Hepatocyte (in vitro differentiated cells): ENCODE results near the gene CLSTN3. TPM values are rescaled to one million over a fixed set of nuclear protein-coding genes. Genes with fewer than 3 reads are reported as not detected.

Experiments used
- DNase-seq: peaks from one replicate; pipeline ENCODE4 v3.0.0-alpha.2; 2016; ENCODE audit warnings: low spot score
- H2AFZ ChIP-seq: fragments of 200-600 bp; sonication (generic); 2 replicates; pipeline ENCODE4 v1.6.0; 2016; ENCODE audit warnings: antibody characterized with exemption, mild to moderate bottlenecking
- H3K27ac ChIP-seq: fragments of 200-600 bp; sonication (generic); 2 replicates; pipeline ENCODE4 v1.5.1; 2016; ENCODE audit warnings: mild to moderate bottlenecking
- H3K27me3 ChIP-seq: fragments of 200-600 bp; sonication (generic); 2 replicates; pipeline ENCODE4 v1.6.1; 2016
- H3K36me3 ChIP-seq: fragments of 200-600 bp; sonication (generic); replicated peaks from 2 replicates; pipeline ENCODE4 v1.5.1; 2016; ENCODE audit warnings: low read depth; ENCODE audit not compliant: insufficient read depth
- H3K4me1 ChIP-seq: fragments of 200-600 bp; sonication (generic); 2 replicates; pipeline ENCODE4 v1.5.1; 2016; ENCODE audit warnings: mild to moderate bottlenecking, moderate library complexity; ENCODE audit not compliant: insufficient read depth
- H3K4me2 ChIP-seq: fragments of 200-600 bp; sonication (generic); 2 replicates; pipeline ENCODE4 v1.6.0; 2016
- H3K4me3 ChIP-seq: fragments of 200-600 bp; sonication (generic); 2 replicates; pipeline ENCODE4 v1.5.1; 2016; ENCODE audit warnings: mild to moderate bottlenecking
- H3K79me2 ChIP-seq: fragments of 200-600 bp; sonication (generic); 2 replicates; pipeline ENCODE4 v1.6.0; 2017; ENCODE audit warnings: mild to moderate bottlenecking
- H3K9me2 ChIP-seq: fragments of 200-600 bp; sonication (generic); replicated peaks from 2 replicates; pipeline ENCODE4 v1.6.0; 2017; ENCODE audit warnings: mild to moderate bottlenecking; ENCODE audit not compliant: insufficient read depth
- H3K9me3 ChIP-seq: fragments of 200-600 bp; sonication (generic); 2 replicates; pipeline ENCODE4 v1.5.1; 2016; ENCODE audit warnings: low read depth, mild to moderate bottlenecking
- H4K20me1 ChIP-seq: fragments of 200-600 bp; sonication (generic); 2 replicates; pipeline ENCODE4 v1.6.0; 2016; ENCODE audit warnings: mild to moderate bottlenecking; ENCODE audit not compliant: insufficient read depth, poor library complexity, severe bottlenecking
- CTCF ChIP-seq: fragments of 200-600 bp; sonication (generic); IDR thresholded peaks from 2 replicates; pipeline ENCODE4 v1.5.1; 2016; ENCODE audit warnings: antibody characterized with exemption, mild to moderate bottlenecking; ENCODE audit not compliant: poor library complexity
- EZH2 ChIP-seq: fragments of 200-600 bp; sonication (generic); IDR thresholded peaks from 2 replicates; pipeline ENCODE4 v1.6.1; 2016; ENCODE audit warnings: antibody characterized with exemption, mild to moderate bottlenecking, borderline replicate concordance
- EZH2phosphoT487 ChIP-seq: fragments of 200-600 bp; sonication (generic); IDR thresholded peaks from one replicate; pipeline ENCODE4 v1.6.1; 2018; ENCODE audit warnings: antibody characterized with exemption, mild to moderate bottlenecking, low read depth, moderate library complexity; ENCODE audit not compliant: unreplicated experiment, severe bottlenecking
- WGBS: methylation state at CpG from one replicate; pipeline ENCODE4 v1.1.6; 2016; ENCODE audit warnings: low lambda C conversion rate; ENCODE audit errors: missing lambda C conversion rate; 5-methylcytosine and 5-hydroxymethylcytosine counted together
- polyA plus RNA-seq: library from polyadenylated mRNA; unstranded; fragments of >200 nt; fragmentation: Nextera tagmentation; extraction: Ambion mirVana; gene quantifications from 2 replicates; pipeline ENCODE4 v1.2.1, GENCODE V29; 2016
- total RNA-seq: library from RNA; depleted of rRNA; stranded (reverse); fragments of >200 nt; gene quantifications from 2 replicates; pipeline ENCODE4 v1.2.3, GENCODE V29; 2014

CLSTN3 gene
- total and polyA plus RNA-seq, 2 experiments from 2014 or later: 37.8 to 57.0 TPM

GRCh38 chr12:7101694-7102131 lies 28.5 kb upstream of the CLSTN3 start:
- Histone ChIP-seq H3K9me3 (no peaks in the 10 kb centered on the region), H3K27me3 (no peaks in the 10 kb centered on the region), H3K79me2 (peaks cover 33% of the 10 kb centered on the region), H2AFZ (no peak overlapping the region), H3K27ac (no peak overlapping the region), H4K20me1 (no peaks in the 10 kb centered on the region), H3K4me3 (no peak overlapping the region), H3K36me3 (no peaks in the 10 kb centered on the region), H3K9me2 (no peaks in the 10 kb centered on the region), H3K4me2 (no peak overlapping the region), H3K4me1 (no peaks in the 10 kb centered on the region)
- no peak for DNase-seq
- TF ChIP-seq EZH2phosphoT487: no peak
- no peak for TF ChIP-seq EZH2
- no peak for TF ChIP-seq CTCF
- WGBS: 96% methylated on average over 10 of the region's 10 CpGs

- TF ChIP-seq EZH2 (no peak), CTCF (no peak), EZH2phosphoT487 (no peak)
- Histone ChIP-seq H3K36me3 (no peaks in the 10 kb centered on the region), H3K27me3 (no peaks in the 10 kb centered on the region), H3K9me3 (no peaks in the 10 kb centered on the region), H3K79me2 (peaks cover 41% of the 10 kb centered on the region), H3K4me1 (peaks cover 7% of the 10 kb centered on the region), H3K27ac (no peak overlapping the region), H3K4me3 (no peak overlapping the region), H3K9me2 (no peaks in the 10 kb centered on the region), H2AFZ (no peak overlapping the region), H3K4me2 (no peak overlapping the region), H4K20me1 (no peaks in the 10 kb centered on the region)
- 85% methylated on average over 3 of the region's 3 CpGs for WGBS
- no peak for DNase-seq
Measured at GRCh38 chr12:7102582-7102981, 27.6 kb upstream of the CLSTN3 start.

- no peaks in the 10 kb centered on the region for H3K36me3 ChIP-seq
- no peak overlapping the region for H2AFZ ChIP-seq
- no peaks in the 10 kb centered on the region for H4K20me1 ChIP-seq
- peaks cover 7% of the 10 kb centered on the region for H3K4me1 ChIP-seq
- H3K79me2 ChIP-seq: peaks cover 44% of the 10 kb centered on the region
- H3K9me3 ChIP-seq: no peaks in the 10 kb centered on the region
- H3K9me2 ChIP-seq: no peaks in the 10 kb centered on the region
- DNase-seq: no peak
- H3K27me3 ChIP-seq: no peaks in the 10 kb centered on the region
- no peak overlapping the region for H3K4me2 ChIP-seq
- 93% methylated on average over 14 of the region's 14 CpGs for WGBS
- H3K4me3 ChIP-seq: no peak overlapping the region
- TF ChIP-seq EZH2phosphoT487 (no peak), CTCF (no peak), EZH2 (no peak)
- no peak overlapping the region for H3K27ac ChIP-seq
Measured at GRCh38 chr12:7103837-7104584, 26.2 kb upstream of the CLSTN3 start.
